GM21529 (cell line): Measurements from ENCODE around the gene RMND5B.
"Not testable (repeated sequence)": the region's sequence is repeated elsewhere in the genome, so short reads cannot be mapped to it uniquely, and the experiment has no call there.

Experiments
- ATAC-seq: cut with Tn5 transposase; IDR thresholded peaks from one replicate; pipeline ENCODE4 v1.9.1; 2021; ENCODE audit not compliant: unreplicated experiment

The RMND5B gene

GRCh38 chr5:178130576-178131445 is at the start of gene RMND5B:
Gene RMND5B, plus strand, starts transcription at chr5:178131014. Its CDS starts 7,106 bp downstream, at chr5:178138120.
- peak; percentile 87 for ATAC-seq

- no peak for ATAC-seq
These were observed 49.1 kb upstream of the RMND5B start for GRCh38 chr5:178081571-178082243.

GRCh38 chr5:178083922-178084321 is 46.9 kb upstream of the RMND5B start:
- ATAC-seq, result no peak

- ATAC-seq, result no peak
These were observed 45.5 kb upstream of the RMND5B start for GRCh38 chr5:178085316-178085715.

- ATAC-seq, result no peak
These were observed 44.5 kb upstream of the RMND5B start for GRCh38 chr5:178086266-178086665.

- not testable (repeated sequence) for ATAC-seq
These were observed 43.6 kb upstream of the RMND5B start for GRCh38 chr5:178087199-178087598.

- ATAC-seq, result no peak
These were observed 40.0 kb upstream of the RMND5B start for GRCh38 chr5:178090856-178091255.

- no peak for ATAC-seq
These were observed 37.7 kb upstream of the RMND5B start for GRCh38 chr5:178093134-178093533.

GRCh38 chr5:178094345-178094744 is 36.5 kb upstream of the RMND5B start:
- no peak for ATAC-seq

GRCh38 chr5:178098685-178099084 is 32.1 kb upstream of the RMND5B start:
- no peak for ATAC-seq

GRCh38 chr5:178103612-178104011 is 27.2 kb upstream of the RMND5B start:
- ATAC-seq, result no peak

GRCh38 chr5:178104492-178104891 is 26.3 kb upstream of the RMND5B start:
- no peak for ATAC-seq

- no peak for ATAC-seq
These were observed 24.7 kb upstream of the RMND5B start for GRCh38 chr5:178106086-178106485.

- peak; percentile 69 for ATAC-seq
These were observed 24.1 kb upstream of the RMND5B start for GRCh38 chr5:178106556-178107239.

GRCh38 chr5:178107756-178108310 is 23.0 kb upstream of the RMND5B start:
- ATAC-seq, result no peak

- ATAC-seq, result no peak
These were observed 22.4 kb upstream of the RMND5B start for GRCh38 chr5:178108446-178108845.

- no peak for ATAC-seq
These were observed 21.8 kb upstream of the RMND5B start for GRCh38 chr5:178108966-178109365.

GRCh38 chr5:178110511-178110910 is 20.3 kb upstream of the RMND5B start:
- ATAC-seq, result no peak

- no peak for ATAC-seq
These were observed 18.9 kb upstream of the RMND5B start for GRCh38 chr5:178111925-178112324.

GRCh38 chr5:178112545-178112944 is 18.3 kb upstream of the RMND5B start:
- no peak for ATAC-seq

- ATAC-seq, result peak; percentile 55
These were observed 17.6 kb upstream of the RMND5B start, which contains the start of gene N4BP3 for GRCh38 chr5:178113141-178113787. Gene N4BP3, plus strand, starts transcription at chr5:178113532. Its CDS starts 6,052 bp downstream, at chr5:178119584.
